LNCAP (cell line): Measurements from ENCODE around the gene RSF1.

Experiments used
- TF ChIP-seq, protein P1 (sequence below): fragments of 450-650 bp; IDR thresholded peaks from 2 replicates; pipeline ENCODE4 v1.5.1; 2017; ENCODE audit warnings: mild to moderate bottlenecking

Gene RSF1

DNA sequence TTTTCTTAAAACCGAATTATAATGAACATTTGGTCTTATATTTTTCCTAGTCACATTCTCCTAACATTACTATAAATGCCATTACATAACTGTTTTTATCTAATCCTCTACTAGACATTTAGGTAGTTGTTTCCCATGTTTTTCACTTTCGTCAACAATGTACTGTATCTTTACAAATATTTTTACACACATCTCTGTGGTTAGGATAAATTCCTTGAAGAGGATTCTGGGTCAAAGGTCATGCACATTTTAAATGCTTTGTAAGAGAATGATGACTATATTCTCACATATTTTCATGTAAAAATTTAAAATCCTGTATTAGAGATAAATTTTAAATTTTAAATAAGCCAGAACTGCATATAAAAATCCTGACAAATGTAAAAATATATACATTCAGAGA, 121.6 kb downstream of the RSF1 start:
- TF ChIP-seq, protein P1, sequence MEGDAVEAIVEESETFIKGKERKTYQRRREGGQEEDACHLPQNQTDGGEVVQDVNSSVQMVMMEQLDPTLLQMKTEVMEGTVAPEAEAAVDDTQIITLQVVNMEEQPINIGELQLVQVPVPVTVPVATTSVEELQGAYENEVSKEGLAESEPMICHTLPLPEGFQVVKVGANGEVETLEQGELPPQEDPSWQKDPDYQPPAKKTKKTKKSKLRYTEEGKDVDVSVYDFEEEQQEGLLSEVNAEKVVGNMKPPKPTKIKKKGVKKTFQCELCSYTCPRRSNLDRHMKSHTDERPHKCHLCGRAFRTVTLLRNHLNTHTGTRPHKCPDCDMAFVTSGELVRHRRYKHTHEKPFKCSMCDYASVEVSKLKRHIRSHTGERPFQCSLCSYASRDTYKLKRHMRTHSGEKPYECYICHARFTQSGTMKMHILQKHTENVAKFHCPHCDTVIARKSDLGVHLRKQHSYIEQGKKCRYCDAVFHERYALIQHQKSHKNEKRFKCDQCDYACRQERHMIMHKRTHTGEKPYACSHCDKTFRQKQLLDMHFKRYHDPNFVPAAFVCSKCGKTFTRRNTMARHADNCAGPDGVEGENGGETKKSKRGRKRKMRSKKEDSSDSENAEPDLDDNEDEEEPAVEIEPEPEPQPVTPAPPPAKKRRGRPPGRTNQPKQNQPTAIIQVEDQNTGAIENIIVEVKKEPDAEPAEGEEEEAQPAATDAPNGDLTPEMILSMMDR: no peak

DNA sequence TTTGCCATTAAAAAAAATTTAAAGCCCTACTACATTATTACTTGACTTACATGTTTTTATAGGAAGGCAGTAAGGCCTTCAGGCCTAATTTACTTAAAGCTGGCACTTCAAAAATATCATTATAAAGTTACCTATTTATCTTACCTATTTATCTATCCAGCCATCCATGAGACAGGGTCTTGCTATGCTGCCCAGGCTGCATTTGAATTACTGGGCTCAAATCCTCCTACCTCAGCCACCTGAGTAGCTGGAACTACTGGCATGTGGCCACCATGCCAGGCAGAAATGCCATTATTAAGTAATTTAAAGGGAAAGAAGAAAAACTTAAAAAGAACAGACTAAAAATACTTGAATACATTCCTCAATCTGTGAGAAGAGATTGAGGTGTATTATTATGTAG, 122.7 kb downstream of the RSF1 start:
- TF ChIP-seq, protein P1: no peak

DNA sequence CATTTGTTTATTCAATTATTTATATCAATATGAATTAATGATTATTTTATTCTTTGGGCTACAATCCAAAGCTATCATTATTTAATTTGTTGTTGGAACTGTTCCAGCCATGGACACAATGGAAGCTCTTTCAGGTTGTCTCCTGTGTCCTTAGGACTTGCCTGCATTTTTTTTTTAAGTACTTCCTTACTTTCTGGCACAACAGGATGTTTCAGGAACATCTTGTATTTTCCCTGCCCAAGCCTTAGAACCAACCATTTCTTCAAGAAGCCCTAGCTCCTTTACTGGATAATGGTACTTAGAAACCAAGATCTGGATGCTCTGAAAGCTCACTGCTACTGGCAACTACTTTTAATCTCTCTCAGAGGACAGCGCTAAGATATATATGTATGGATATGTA, 125.1 kb downstream of the RSF1 start:
- TF ChIP-seq, protein P1: no peak

DNA sequence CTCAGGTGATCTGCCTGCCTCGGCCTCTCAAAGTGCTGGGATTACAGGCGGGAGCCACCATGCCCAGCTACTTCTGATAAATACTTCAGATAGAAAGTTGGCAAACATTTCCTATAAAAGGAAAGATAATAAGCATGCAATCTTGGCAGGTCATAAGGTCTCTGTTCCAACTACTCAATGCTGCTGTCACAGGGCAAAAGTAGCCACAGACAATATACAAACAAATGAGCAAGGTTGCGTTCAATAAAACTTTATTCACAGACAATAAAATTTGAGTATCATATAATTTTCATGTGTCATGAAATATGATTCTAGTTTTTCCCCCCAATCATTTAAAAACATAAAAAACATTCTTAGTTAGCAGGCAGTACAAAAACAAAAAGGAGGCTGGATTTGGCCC, 129.9 kb downstream of the RSF1 start:
- TF ChIP-seq, protein P1: no peak

DNA sequence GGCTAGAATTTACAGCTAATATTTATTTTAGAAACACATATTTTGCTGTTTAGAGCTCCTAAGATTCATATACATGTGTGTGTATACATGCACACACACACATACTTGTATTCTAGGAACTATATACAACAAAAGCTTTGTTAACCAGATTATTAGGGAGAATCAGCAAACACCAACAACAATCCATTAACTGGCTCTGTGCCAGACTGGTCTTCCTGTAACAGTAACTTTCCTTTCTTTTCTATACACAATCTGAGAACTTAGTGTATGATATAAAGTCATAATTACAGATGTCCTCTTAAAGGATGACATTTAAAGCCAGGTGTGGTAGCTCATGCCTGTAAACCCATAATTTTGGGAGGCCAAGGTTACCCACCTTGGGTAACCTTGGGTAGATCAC, 133.4 kb downstream of the RSF1 start:
- TF ChIP-seq, protein P1: no peak

DNA sequence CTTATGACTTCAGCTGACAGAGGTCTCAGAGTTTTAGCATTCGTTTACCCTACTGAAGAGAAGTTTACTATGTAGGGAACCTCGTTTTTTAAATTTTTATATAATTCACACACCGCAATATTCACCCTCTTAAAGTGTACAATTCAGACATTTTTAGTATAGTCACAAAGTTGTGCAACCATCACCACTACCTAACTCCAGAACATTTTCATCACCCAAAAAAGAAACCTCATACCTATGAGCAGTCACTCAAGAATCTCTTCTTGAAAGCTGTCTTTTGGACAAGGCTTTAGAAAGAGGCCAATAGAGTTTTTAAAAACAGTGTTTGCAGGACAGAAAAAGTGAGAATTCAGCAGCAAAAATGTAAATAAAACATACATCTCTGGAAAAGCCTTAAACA, 143.4 kb downstream of the RSF1 start:
- TF ChIP-seq, protein P1: no peak

DNA sequence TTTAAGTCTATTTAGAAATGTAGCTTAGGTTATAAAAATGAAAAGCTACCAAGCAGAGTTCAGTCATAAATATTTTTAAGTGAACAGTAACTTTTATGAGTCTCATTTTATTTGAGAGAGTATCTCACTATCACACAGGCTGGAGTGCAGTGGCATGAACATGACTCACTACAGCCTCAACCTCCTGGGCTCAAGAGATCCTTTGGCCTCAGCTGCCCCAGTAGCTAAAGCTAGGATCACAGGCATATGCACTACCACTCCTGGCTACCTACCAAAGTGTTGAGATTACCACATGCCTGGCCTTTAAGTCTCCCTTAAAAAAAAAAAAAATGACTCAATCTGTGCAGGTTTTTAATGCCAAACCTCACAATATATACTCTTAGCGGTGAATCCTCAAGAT, 148.3 kb downstream of the RSF1 start:
- TF ChIP-seq, protein P1: no peak

DNA sequence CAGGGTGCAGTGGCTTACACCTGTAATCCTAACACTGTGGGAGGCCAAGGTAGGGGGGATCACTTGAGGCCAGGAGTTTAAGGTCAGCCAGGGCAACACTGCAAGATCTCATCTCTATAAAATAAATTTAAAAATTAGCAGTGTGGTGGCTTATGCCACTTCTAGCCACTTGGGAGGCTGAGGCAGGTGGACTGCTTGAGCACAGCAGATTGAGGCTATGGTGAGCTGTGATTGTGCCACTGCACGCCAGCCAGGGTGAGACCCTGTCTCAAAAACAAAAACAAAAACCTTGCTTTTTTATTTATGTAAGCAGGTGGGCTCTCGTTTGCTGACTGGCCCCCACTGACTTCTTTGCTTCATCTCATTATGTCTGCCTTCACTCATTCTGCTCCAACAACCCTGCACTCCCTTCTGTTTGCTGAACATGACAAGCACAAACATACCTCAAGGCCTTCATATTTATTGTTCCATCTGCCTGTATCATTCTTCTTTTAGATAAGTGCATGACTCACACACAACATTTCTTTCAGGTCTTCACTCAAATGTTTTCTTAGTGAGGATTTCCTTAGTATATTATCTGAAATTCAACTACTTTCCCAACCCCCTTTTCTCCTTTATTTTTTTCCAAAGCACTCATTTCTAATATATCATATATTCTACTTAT, 150.5 kb downstream of the RSF1 start:
- TF ChIP-seq, protein P1: no peak
